CD4-positive, alpha-beta memory T cell (primary cell): ENCODE data around the gene CST7. TPM values are rescaled to one million over a fixed set of nuclear protein-coding genes. Genes with fewer than 3 reads are reported as not detected.

Experiments used
- CTCF ChIA-PET: fragments of 350-600 bp; sonication (Branson Sonifier 250); formaldehyde crosslinking; loops from one replicate; lab custom pipeline; 2021; ENCODE audit warnings: inconsistent platforms; ENCODE audit not compliant: partially characterized antibody; lab: Charles Lee
- POLR2A ChIA-PET: fragments of 350-600 bp; sonication (Branson Sonifier 250); formaldehyde crosslinking; loops from one replicate; lab custom pipeline; 2021; ENCODE audit not compliant: partially characterized antibody; lab: Charles Lee
- DNase-seq, 5 donors: peaks; one replicate each; pipeline versions ENCODE4 v3.0.0 to v3.0.0-alpha.2; 2020 to 2022; ENCODE audit warnings: mixed read lengths in 1 of 5
- H3K27ac ChIP-seq: one replicate; pipeline ENCODE4 v1.7.0; 2013; ENCODE audit warnings: low read depth, low read length
- H3K27me3 ChIP-seq: 2 replicates; pipeline ENCODE4 v1.7.0; 2013; ENCODE audit warnings: mild to moderate bottlenecking, low read length, moderate library complexity; ENCODE audit not compliant: insufficient read depth
- H3K36me3 ChIP-seq: 2 replicates; pipeline ENCODE4 v1.7.0; 2013; ENCODE audit warnings: mild to moderate bottlenecking, low read length, moderate library complexity; ENCODE audit not compliant: insufficient read depth
- H3K4me1 ChIP-seq: 2 replicates; pipeline ENCODE4 v1.7.0; 2013; ENCODE audit warnings: mild to moderate bottlenecking, low read length, moderate library complexity; ENCODE audit not compliant: insufficient read depth
- H3K4me3 ChIP-seq, 2 donors: one replicate each; pipeline ENCODE4 v1.7.0; 2013; ENCODE audit warnings: low read length in 2 of 2, mild to moderate bottlenecking in 1 of 2
- H3K9me3 ChIP-seq, 2 donors: one replicate each; pipeline ENCODE4 v1.7.0; 2013; ENCODE audit warnings: low read length in 2 of 2, control low read depth in 1 of 2; ENCODE audit not compliant: control insufficient read depth in 1 of 2
- H3K27ac Mint-ChIP-seq, 7 donors: one replicate each; pipeline ENCODE4 v1.8.0; 2020 to 2021; ENCODE audit warnings: mixed read lengths in 7 of 7, mild to moderate bottlenecking in 6 of 7, inconsistent platforms in 3 of 7, moderate library complexity in 3 of 7
- H3K27me3 Mint-ChIP-seq, 2 donors: one replicate each; pipeline ENCODE4 v1.8.0; 2020 to 2021; ENCODE audit warnings: mixed read lengths in 2 of 2
- H3K36me3 Mint-ChIP-seq, 2 donors: one replicate each; pipeline ENCODE4 v1.8.0; 2020 to 2021; ENCODE audit warnings: mixed read lengths in 2 of 2, inconsistent platforms in 1 of 2, mild to moderate bottlenecking in 1 of 2
- H3K4me1 Mint-ChIP-seq, 4 donors: one replicate each; pipeline ENCODE4 v1.8.0; 2020 to 2021; ENCODE audit warnings: mixed read lengths in 4 of 4, mild to moderate bottlenecking in 1 of 4
- H3K4me3 Mint-ChIP-seq, 8 donors: one replicate each; pipeline ENCODE4 v1.8.0; 2020 to 2021; ENCODE audit warnings: mixed read lengths in 8 of 8, mild to moderate bottlenecking in 7 of 8, moderate library complexity in 6 of 8, inconsistent platforms in 3 of 8
- H3K9me3 Mint-ChIP-seq, 8 donors: one replicate each; pipeline ENCODE4 v1.8.0; 2020 to 2021; ENCODE audit warnings: mixed read lengths in 8 of 8, mild to moderate bottlenecking in 5 of 8, inconsistent platforms in 3 of 8, moderate library complexity in 1 of 8
- intact Hi-C: fragments of 100-400 bp; cut with micrococcal nuclease; formaldehyde crosslinking; loops from one replicate; pipeline ENCODE4 v1.15.1; 2023
- polyA plus RNA-seq, 2 donors: library from polyadenylated mRNA; unstranded; fragments of 300-500 nt; fragmentation: Illumina TruSeq; gene quantifications; one replicate each; pipeline ENCODE4 v1.2.3, GENCODE V29; 2021
- total RNA-seq, 2 experiments: library from RNA; stranded (reverse); gene quantifications; one replicate each; pipeline ENCODE4 v1.2.3, GENCODE V29; 2021

Gene CST7
- total and polyA plus RNA-seq, 4 experiments from 2014 or later = 23.2 to 62.8 (median 40.5) TPM

DNA sequence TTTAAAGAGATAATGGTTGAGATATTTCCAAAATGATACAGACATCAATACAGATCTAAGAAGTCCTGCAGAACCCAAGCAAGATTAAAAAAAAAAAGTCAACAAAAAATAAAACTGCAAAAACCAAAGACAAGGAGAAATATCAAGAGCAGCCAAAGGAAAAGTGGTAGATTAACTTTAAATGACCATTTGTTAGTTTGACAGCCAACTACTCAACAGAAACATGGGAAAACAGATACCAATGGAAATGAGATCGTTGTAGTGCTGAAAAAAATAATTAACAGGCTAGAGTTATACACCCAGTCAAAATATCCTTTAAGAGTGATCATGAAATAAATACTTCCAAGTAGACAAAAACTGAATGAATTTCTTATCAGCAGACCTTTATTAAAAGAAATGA, 53.9 kb downstream of the CST7 start:
- Histone ChIP-seq H3K9me3 (no peaks in the 10 kb centered on the region), H3K4me1 (no peaks in the 10 kb centered on the region), H3K27me3 (no peaks in the 10 kb centered on the region), H3K27ac (no peak overlapping the region), H3K36me3 (peaks cover 29% of the 10 kb centered on the region), H3K4me3 (no peak overlapping the region)
- peaks cover 48 to 51% of the 10 kb centered on the region in 2 donors for H3K36me3 Mint-ChIP-seq
- ChIA-PET CTCF (no interaction called here), POLR2A (no interaction called here)
- peaks cover 0 to 3% (median 0%) of the 10 kb centered on the region in 4 donors for H3K4me1 Mint-ChIP-seq
- no peak for DNase-seq
- intact Hi-C loops = no loop called here
- no peak overlapping the region for H3K4me3 Mint-ChIP-seq
- H3K27me3 Mint-ChIP-seq = no peaks in the 10 kb centered on the region
- H3K9me3 Mint-ChIP-seq = no peaks in the 10 kb centered on the region
- no peak overlapping the region for H3K27ac Mint-ChIP-seq

DNA sequence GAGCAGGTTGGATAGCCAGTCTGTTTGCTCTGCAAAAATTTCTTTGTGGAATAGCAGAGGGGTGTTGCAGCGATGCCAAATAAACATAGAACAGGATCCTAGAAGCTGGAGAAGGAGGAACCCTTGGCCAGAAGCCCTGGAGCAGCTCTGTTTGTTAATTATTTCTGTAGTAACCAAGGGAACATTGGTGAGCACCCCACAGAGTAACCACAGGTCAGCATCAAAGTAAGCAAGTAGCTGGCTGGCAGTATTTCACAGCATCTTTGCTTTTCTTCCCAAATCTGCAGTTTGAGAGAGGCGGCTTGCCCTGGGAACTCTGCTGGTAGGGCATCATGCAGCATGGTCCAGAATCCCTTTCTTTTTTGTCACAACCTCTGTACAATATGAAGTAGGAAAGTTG, 56.2 kb downstream of the CST7 start:
- Mint-ChIP-seq H3K36me3 (peaks cover 70 to 71% of the 10 kb centered on the region in 2 donors), H3K9me3 (no peaks in the 10 kb centered on the region), H3K4me1 (peaks cover 0 to 3% (median 0%) of the 10 kb centered on the region in 4 donors), H3K4me3 (no peak overlapping the region), H3K27ac (peak overlapping the region in 1 of 7 donors; percentile 53), H3K27me3 (no peaks in the 10 kb centered on the region)
- Histone ChIP-seq H3K36me3 (peaks cover 43% of the 10 kb centered on the region), H3K4me3 (no peak overlapping the region), H3K27ac (no peak overlapping the region), H3K4me1 (no peaks in the 10 kb centered on the region), H3K27me3 (no peaks in the 10 kb centered on the region), H3K9me3 (no peaks in the 10 kb centered on the region)
- intact Hi-C loops = no loop called here
- ChIA-PET CTCF (interaction anchor here (2.8 kb wide), 1 partner anchor 10 kb away, joined by 14 read pairs; no protein-coding TSS in a partner anchor), POLR2A (interaction anchor here (1.0 kb wide), 1 partner anchor 10 kb away, joined by 3 read pairs; no protein-coding TSS in a partner anchor)
- no peak for DNase-seq

DNA sequence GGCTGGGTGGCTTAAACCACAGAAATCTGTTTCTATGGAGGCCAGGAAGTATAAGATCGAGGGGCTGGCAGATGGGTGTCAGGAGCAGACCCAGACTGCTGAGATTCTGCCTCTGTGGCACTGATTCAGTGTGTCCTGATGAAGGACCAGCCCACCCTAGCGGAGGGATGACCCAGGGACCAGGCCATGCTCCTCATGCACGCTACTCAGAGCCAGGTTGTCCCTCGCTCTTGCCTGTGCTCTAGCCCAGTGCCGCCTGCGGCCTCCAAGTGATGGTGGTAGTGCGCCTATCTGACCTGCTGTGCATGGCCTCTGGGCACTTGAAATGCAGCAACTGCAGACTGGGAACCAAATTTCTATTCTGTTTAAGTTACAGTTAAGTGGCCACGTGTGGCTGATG, 56.6 kb downstream of the CST7 start:
- Histone ChIP-seq H3K4me1 (no peaks in the 10 kb centered on the region), H3K27me3 (no peaks in the 10 kb centered on the region), H3K9me3 (no peaks in the 10 kb centered on the region), H3K36me3 (peaks cover 47% of the 10 kb centered on the region), H3K4me3 (no peak overlapping the region), H3K27ac (no peak overlapping the region)
- intact Hi-C loops = no loop called here
- Mint-ChIP-seq H3K36me3 (peaks cover 72 to 76% of the 10 kb centered on the region in 2 donors), H3K4me3 (no peak overlapping the region), H3K27me3 (no peaks in the 10 kb centered on the region), H3K9me3 (no peaks in the 10 kb centered on the region), H3K4me1 (peaks cover 0 to 3% (median 0%) of the 10 kb centered on the region in 4 donors), H3K27ac (peak overlapping the region in 1 of 7 donors; percentile 53)
- CTCF ChIA-PET = interaction anchor here (2.8 kb wide), 1 partner anchor 11 kb away, joined by 14 read pairs; no protein-coding TSS in a partner anchor
- POLR2A ChIA-PET = no interaction called here
- no peak for DNase-seq

DNA sequence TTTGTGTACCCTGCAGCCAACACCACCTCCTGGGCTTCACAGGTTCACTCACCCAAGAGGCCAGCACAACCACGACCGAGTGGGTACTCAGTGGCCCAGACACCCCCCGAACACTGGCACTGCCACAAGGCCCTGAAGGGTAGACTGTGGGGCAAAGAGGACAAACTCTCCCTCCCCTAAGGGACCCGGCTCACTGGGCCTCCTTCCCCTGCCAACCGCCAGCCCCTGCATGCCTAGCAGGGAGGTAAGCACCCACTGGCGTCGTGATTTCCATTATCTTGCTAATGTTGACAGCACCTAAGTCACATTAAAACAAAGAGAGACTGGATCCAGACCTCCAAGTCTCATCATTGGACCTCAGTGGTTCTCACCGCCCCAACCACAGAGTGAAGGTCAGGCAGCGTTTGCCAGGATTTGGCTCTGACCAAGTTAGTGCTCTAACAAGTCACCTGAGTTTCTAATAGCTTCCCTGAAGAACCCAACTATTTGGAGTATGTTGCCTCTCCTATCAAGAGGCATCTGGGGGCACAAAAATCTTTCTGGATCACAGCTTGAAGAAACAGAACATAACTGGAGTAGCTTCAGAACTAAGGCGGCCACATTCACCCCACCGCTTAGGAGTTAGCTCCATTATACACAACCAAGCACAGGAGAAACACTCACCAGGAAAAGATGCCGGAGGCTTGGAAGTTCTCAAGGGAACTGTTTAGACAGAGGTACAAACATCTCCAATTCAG, 57.5 kb downstream of the CST7 start:
- Mint-ChIP-seq H3K4me1 (peaks cover 0 to 3% (median 0%) of the 10 kb centered on the region in 4 donors), H3K9me3 (no peaks in the 10 kb centered on the region), H3K4me3 (no peak overlapping the region), H3K27ac (no peak overlapping the region), H3K36me3 (peaks cover 81 to 85% of the 10 kb centered on the region in 2 donors), H3K27me3 (no peaks in the 10 kb centered on the region)
- H3K4me1 ChIP-seq = no peaks in the 10 kb centered on the region
- H3K27me3 ChIP-seq = no peaks in the 10 kb centered on the region
- ChIA-PET POLR2A (no interaction called here), CTCF (interaction anchor here (2.8 kb wide), 1 partner anchor 12 kb away, joined by 14 read pairs; no protein-coding TSS in a partner anchor)
- intact Hi-C loops = no loop called here
- H3K36me3 ChIP-seq = peaks cover 56% of the 10 kb centered on the region
- H3K4me3 ChIP-seq = no peak overlapping the region
- no peaks in the 10 kb centered on the region for H3K9me3 ChIP-seq
- no peak for DNase-seq
- no peak overlapping the region for H3K27ac ChIP-seq

DNA sequence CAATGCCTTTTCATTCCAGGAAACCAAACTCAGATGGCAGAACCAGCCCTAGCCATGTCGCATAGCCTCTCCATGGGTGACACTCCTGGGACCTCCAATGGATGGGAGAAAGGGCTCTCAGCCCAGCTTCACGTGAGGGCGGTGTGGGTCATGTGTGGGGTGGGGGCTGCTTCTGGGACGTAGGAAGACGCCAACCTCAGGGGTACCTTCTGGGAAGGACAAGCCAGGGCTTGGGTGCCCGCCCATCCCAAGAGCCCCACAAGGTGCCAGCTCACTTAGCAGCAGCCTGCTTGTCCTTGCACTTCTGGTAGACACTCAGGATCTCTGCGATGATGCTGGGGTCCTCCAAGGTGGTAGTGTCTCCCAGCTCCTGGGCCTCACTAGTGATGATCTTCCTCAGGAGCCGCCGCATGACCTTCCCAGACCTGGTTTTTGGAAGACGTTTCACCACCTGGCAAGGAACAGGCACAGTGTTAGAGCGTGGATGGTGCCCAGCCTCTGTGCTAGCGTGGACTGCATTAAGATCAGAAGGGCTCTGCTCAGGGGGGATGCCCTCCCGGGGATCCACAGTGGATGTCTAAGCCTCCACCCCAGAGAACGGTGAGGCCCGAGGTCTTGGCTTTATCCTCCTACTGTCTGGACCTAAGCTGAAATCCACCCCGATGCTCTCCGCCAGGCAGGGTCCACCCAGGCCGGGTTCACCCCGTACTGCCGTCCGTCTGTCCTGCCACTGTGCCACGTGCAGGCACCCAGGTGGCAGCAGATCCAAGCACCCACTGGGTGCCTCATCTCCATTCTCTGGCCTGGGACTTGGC, 58.6 kb downstream of the CST7 start:
- Mint-ChIP-seq H3K4me3 (no peak overlapping the region), H3K27me3 (no peaks in the 10 kb centered on the region), H3K36me3 (peaks cover 83 to 86% of the 10 kb centered on the region in 2 donors), H3K27ac (peak overlapping the region in 1 of 7 donors; percentile 60), H3K9me3 (no peaks in the 10 kb centered on the region), H3K4me1 (peaks cover 0 to 2% (median 0%) of the 10 kb centered on the region in 4 donors)
- Histone ChIP-seq H3K27ac (no peak overlapping the region), H3K4me3 (no peak overlapping the region), H3K27me3 (no peaks in the 10 kb centered on the region), H3K9me3 (no peaks in the 10 kb centered on the region), H3K36me3 (peaks cover 66% of the 10 kb centered on the region), H3K4me1 (no peaks in the 10 kb centered on the region)
- ChIA-PET POLR2A (no interaction called here), CTCF (interaction anchor here (1.6 kb wide), 1 partner anchor 14 kb away, joined by 4 read pairs; no protein-coding TSS in a partner anchor)
- intact Hi-C loops = no loop called here
- no peak for DNase-seq

DNA sequence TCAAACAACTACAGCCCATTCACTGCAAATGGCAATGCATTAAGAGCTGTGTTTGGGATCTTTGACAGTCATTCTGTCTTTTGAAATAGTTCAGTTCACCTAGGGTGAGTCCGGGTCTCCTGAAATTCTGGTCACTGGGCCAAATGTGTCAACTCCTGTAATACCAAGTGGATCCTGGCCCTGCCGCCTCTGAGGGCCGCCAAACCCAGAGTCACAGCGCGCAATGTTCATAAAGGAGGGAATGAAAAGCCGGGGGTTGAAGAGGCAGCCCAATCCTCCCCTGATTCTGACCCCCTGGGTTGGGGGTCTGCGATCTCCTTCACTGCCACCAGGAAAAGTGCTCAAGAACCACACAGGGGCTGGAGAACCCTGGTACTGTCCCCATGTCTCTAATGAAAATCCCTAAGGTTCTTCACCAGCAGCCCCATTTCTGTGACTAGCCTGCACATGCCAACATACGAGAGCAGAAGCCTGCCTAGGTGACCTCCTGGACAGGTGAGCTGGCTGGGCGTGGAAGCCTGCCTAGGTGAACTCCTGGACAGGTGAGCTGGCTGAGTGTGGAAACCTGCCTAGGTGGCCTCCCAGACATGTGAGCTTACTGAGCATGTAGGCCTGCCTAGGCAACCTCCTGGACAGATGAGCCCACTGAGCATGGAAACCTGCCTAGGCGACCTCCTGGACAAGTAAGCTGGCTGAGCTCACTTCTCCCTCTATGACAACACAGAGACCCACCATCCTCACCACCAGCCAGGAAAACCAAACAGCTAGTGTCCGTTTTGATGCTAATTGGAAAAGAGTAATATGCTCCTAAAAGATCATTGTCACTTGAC, 59.5 kb downstream of the CST7 start:
- ChIA-PET CTCF (interaction anchor here (1.6 to 2.4 kb wide), 2 partner anchors 13 to 15 kb away, joined by 4 to 9 read pairs; no protein-coding TSS in a partner anchor), POLR2A (no interaction called here)
- Mint-ChIP-seq H3K36me3 (peaks cover 82 to 89% of the 10 kb centered on the region in 2 donors), H3K4me3 (no peak overlapping the region), H3K27me3 (no peaks in the 10 kb centered on the region), H3K9me3 (no peaks in the 10 kb centered on the region), H3K27ac (peak overlapping the region in 2 of 7 donors; percentile 1 to 50), H3K4me1 (no peaks in the 10 kb centered on the region)
- DNase-seq = no peak
- Histone ChIP-seq H3K36me3 (peaks cover 75% of the 10 kb centered on the region), H3K4me1 (no peaks in the 10 kb centered on the region), H3K9me3 (no peaks in the 10 kb centered on the region), H3K4me3 (no peak overlapping the region), H3K27me3 (no peaks in the 10 kb centered on the region), H3K27ac (no peak overlapping the region)
- intact Hi-C loops = no loop called here
